HEK293T (cell line): ENCODE data around the gene SLC35B2.

Experiments
- FOXM1 ChIP-seq: fragments of 450-650 bp; IDR thresholded peaks from 2 replicates; pipeline ENCODE4 v1.6.1; 2017; ENCODE audit warnings: mild to moderate bottlenecking, borderline replicate concordance
- HDGF ChIP-seq: fragments of 450-650 bp; IDR thresholded peaks from 2 replicates; pipeline ENCODE4 v1.6.1; 2017; ENCODE audit warnings: antibody characterized with exemption, borderline replicate concordance
- L3MBTL2 ChIP-seq: fragments of 450-650 bp; conservative IDR thresholded peaks from 2 replicates; pipeline ENCODE4 v1.6.1; 2016; ENCODE audit warnings: mild to moderate bottlenecking
- LEF1 ChIP-seq: fragments of 450-650 bp; IDR thresholded peaks from 2 replicates; pipeline ENCODE4 v1.6.1; 2017; ENCODE audit warnings: mild to moderate bottlenecking, borderline replicate concordance
- NFRKB ChIP-seq: fragments of 450-650 bp; IDR thresholded peaks from 2 replicates; pipeline ENCODE4 v1.6.1; 2016; ENCODE audit warnings: mild to moderate bottlenecking, moderate library complexity
- SP1 ChIP-seq: fragments of 450-650 bp; IDR thresholded peaks from 2 replicates; pipeline ENCODE4 v1.6.1; 2017
- SUZ12 ChIP-seq: fragments of 450-650 bp; IDR thresholded peaks from 2 replicates; pipeline ENCODE4 v1.6.1; 2016; ENCODE audit warnings: mild to moderate bottlenecking
- TF ChIP-seq, protein P1 (sequence below): fragments of 450-650 bp; IDR thresholded peaks from 2 replicates; pipeline ENCODE4 v1.6.1; 2016

DNA sequence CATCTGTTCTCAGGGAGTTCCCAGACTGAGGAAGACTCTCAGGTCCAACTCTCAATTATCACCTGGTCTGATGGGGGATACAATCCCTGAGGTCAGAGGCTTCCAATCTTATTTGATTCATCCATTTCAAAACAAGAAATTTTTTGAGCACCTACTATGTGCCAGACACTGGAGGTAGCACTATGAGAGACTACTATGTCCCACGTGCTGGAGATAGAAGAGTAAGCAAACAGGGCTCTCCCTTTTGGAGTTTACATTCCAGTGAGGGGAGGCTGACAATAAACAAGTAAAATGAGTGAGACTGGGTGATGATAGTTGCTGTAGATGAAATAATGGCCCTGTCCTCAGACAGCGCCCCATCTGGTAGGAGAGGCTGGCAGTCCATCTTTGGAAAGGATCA lies 29.4 kb upstream of the SLC35B2 start:
- TF ChIP-seq, protein P1, sequence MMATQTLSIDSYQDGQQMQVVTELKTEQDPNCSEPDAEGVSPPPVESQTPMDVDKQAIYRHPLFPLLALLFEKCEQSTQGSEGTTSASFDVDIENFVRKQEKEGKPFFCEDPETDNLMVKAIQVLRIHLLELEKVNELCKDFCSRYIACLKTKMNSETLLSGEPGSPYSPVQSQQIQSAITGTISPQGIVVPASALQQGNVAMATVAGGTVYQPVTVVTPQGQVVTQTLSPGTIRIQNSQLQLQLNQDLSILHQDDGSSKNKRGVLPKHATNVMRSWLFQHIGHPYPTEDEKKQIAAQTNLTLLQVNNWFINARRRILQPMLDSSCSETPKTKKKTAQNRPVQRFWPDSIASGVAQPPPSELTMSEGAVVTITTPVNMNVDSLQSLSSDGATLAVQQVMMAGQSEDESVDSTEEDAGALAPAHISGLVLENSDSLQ, result no peak
- TF ChIP-seq L3MBTL2, result no peak
- TF ChIP-seq NFRKB, result no peak
- TF ChIP-seq SUZ12, result no peak
- TF ChIP-seq LEF1, result no peak
- no peak for TF ChIP-seq FOXM1
- TF ChIP-seq SP1, result no peak
- no peak for TF ChIP-seq HDGF
